GM12878 (cell line): ENCODE data around the gene GRHL1. TPM values are rescaled to one million over a fixed set of nuclear protein-coding genes. Genes with fewer than 3 reads are reported as not detected.

Experiments used
- ATAC-seq: fragments of 200-7000 bp; cut with Tn5 transposase; 3 replicates; pipeline ENCODE4 v1.9.1; 2020; ENCODE audit warnings: mild to moderate bottlenecking, moderate library complexity
- BruUV-seq: library from RNA; stranded (reverse); fragments of 400-500 nt; replicated peaks from 2 replicates; lab custom pipeline; 2021; lab: Mats Ljungman, UMichigan
- CTCF ChIA-PET: fragments of 300-600 bp; sonication (Branson Sonifier 250); formaldehyde crosslinking; extraction: SDS; loops from one replicate; lab custom pipeline; 2021; ENCODE audit warnings: inconsistent platforms; lab: Yijun Ruan, JAX
- POLR2A ChIA-PET: fragments of 350-600 bp; formaldehyde crosslinking; extraction: SDS; loops from one replicate; lab custom pipeline; 2021; ENCODE audit warnings: inconsistent platforms; lab: Charles Lee
- RAD21 ChIA-PET: fragments of 300-600 bp; sonication (Branson Sonifier 250); formaldehyde crosslinking; loops from one replicate; lab custom pipeline; 2023; ENCODE audit warnings: antibody characterized with exemption; ENCODE audit not compliant: unreplicated experiment; lab: Charles Lee
- SMC1A ChIA-PET: fragments of 300-600 bp; sonication (Branson Sonifier 250); formaldehyde crosslinking; loops from one replicate; lab custom pipeline; 2023; ENCODE audit not compliant: unreplicated experiment, uncharacterized antibody; lab: Charles Lee
- DNase-seq: peaks from one replicate; pipeline ENCODE4 v3.0.0-alpha.2; 2011; ENCODE audit warnings: low read depth, low spot score
- FAIRE-seq: peaks from 3 replicates; lab custom pipeline; 2011; peaks lifted over from hg19 to GRCh38; lab: Jason Lieb, UNC
- H2AFZ ChIP-seq: 2 replicates; pipeline ENCODE4 v1.6.0; 2011; ENCODE audit warnings: low read depth, low read length, control low read depth; ENCODE audit not compliant: control insufficient read depth
- H3K27ac ChIP-seq: 2 replicates; pipeline ENCODE4 v1.5.1; 2011; ENCODE audit warnings: control low read depth; ENCODE audit not compliant: control insufficient read depth, insufficient read depth
- H3K27me3 ChIP-seq, 2 experiments: replicated peaks in 1 of 2; 2 replicates each; pipeline versions ENCODE4 v1.6.0 to v1.6.1; 2011; ENCODE audit warnings: low read length in 1 of 2; ENCODE audit not compliant: control insufficient read depth in 2 of 2, insufficient read depth in 2 of 2
- H3K36me3 ChIP-seq, 2 experiments: 2 replicates each; pipeline ENCODE4 v1.5.1; 2011; ENCODE audit warnings: low read length in 1 of 2; ENCODE audit not compliant: control insufficient read depth in 2 of 2, insufficient read depth in 2 of 2
- H3K4me1 ChIP-seq: 2 replicates; pipeline ENCODE4 v1.6.1; 2011; ENCODE audit warnings: mild to moderate bottlenecking, low read length, moderate library complexity, mixed read lengths; ENCODE audit not compliant: control insufficient read depth, insufficient read depth
- H3K4me2 ChIP-seq: 2 replicates; pipeline ENCODE4 v1.6.0; 2011; ENCODE audit warnings: control low read depth; ENCODE audit not compliant: control insufficient read depth, insufficient read depth
- H3K4me3 ChIP-seq: fragments of 200-600 bp; sonication (generic); 2 replicates; pipeline ENCODE4 v1.5.1; 2016
- H3K79me2 ChIP-seq: 2 replicates; pipeline ENCODE4 v1.6.0; 2011; ENCODE audit warnings: low read length; ENCODE audit not compliant: control insufficient read depth, insufficient read depth
- H3K9ac ChIP-seq: 2 replicates; pipeline ENCODE4 v1.8.0; 2011; ENCODE audit warnings: low read length, control low read depth, mixed read lengths; ENCODE audit not compliant: control insufficient read depth, insufficient read depth
- H3K9me3 ChIP-seq: replicated peaks from 3 replicates; pipeline ENCODE4 v1.5.1; 2011; ENCODE audit warnings: mild to moderate bottlenecking, low read length; ENCODE audit not compliant: control insufficient read depth, insufficient read depth
- H4K20me1 ChIP-seq: 2 replicates; pipeline ENCODE4 v1.6.0; 2011; ENCODE audit not compliant: control insufficient read depth, insufficient read depth
- DPF2 ChIP-seq: fragments of 450-650 bp; IDR thresholded peaks from 2 replicates; pipeline ENCODE4 v1.6.1; 2017; ENCODE audit warnings: mild to moderate bottlenecking
- E2F4 ChIP-seq: IDR thresholded peaks from 2 replicates; pipeline ENCODE4 v1.6.1; 2012; ENCODE audit warnings: low read depth, low read length, improper control_type of control experiment
- JUNB ChIP-seq: IDR thresholded peaks from 2 replicates; pipeline ENCODE4 v1.6.1; 2016; ENCODE audit warnings: antibody characterized with exemption, mild to moderate bottlenecking
- MLLT1 ChIP-seq: fragments of 450-650 bp; IDR thresholded peaks from 2 replicates; pipeline ENCODE4 v1.6.1; 2016; ENCODE audit warnings: mild to moderate bottlenecking
- MTA2 ChIP-seq: fragments of 450-650 bp; IDR thresholded peaks from 2 replicates; pipeline ENCODE4 v1.6.1; 2016; ENCODE audit warnings: low read depth, mild to moderate bottlenecking, moderate library complexity
- NR2C1 ChIP-seq: fragments of 450-650 bp; IDR thresholded peaks from 2 replicates; pipeline ENCODE4 v1.6.1; 2017; ENCODE audit warnings: antibody characterized with exemption, mild to moderate bottlenecking, moderate library complexity
- PKNOX1 ChIP-seq: fragments of 450-650 bp; IDR thresholded peaks from 2 replicates; pipeline ENCODE4 v1.6.1; 2016; ENCODE audit warnings: mild to moderate bottlenecking
- PML ChIP-seq: IDR thresholded peaks from 2 replicates; pipeline ENCODE4 v1.6.1; 2012; ENCODE audit warnings: low read length, inconsistent platforms
- POU2F2 ChIP-seq: IDR thresholded peaks from 3 replicates; pipeline ENCODE4 v1.6.1; 2011; ENCODE audit warnings: low read depth, mild to moderate bottlenecking, low read length, borderline replicate concordance
- SPI1 ChIP-seq: IDR thresholded peaks from 2 replicates; pipeline ENCODE4 v1.6.1; 2011; ENCODE audit warnings: low read depth, mild to moderate bottlenecking, low read length, moderate library complexity, borderline replicate concordance; ENCODE audit not compliant: insufficient read depth
- TBL1XR1 ChIP-seq: IDR thresholded peaks from 2 replicates; pipeline ENCODE4 v1.6.1; 2012; ENCODE audit warnings: low read depth, low read length, improper control_type of control experiment
- WGBS: methylation state at CpG from one replicate; pipeline ENCODE4 v1.1.6; 2016; ENCODE audit warnings: low lambda C conversion rate; ENCODE audit not compliant: insufficient replicate concordance, insufficient coverage; ENCODE audit errors: missing lambda C conversion rate; 5-methylcytosine and 5-hydroxymethylcytosine counted together
- in situ Hi-C: fragments of 300-500 bp; cut with MboI; formaldehyde crosslinking; loops from 9 replicates; pipeline ENCODE4 v1.14.3; 2018; ENCODE audit warnings: mixed read lengths
- intact Hi-C: fragments of 100-400 bp; cut with micrococcal nuclease; formaldehyde crosslinking; loops from one replicate; pipeline ENCODE4 v1.14.2; 2022; ENCODE audit not compliant: unreplicated experiment
- polyA plus RNA-seq, 11 experiments: library from polyadenylated mRNA; depleted of rRNA in 4 of 11; unstranded in 6 of 11; stranded (reverse) in 5 of 11; fragments of >200 nt; fragmentation: Nextera tagmentation in 4 of 11; fragmentation: Illumina TruSeq in 1 of 11; extraction: Ambion mirVana in 4 of 11; extraction: Trizol in 1 of 11; gene quantifications; 1 replicate in 1 of 11; 2 replicates in 10 of 11; pipeline versions ENCODE4 v1.2.1 to v1.2.3, GENCODE V29; 2011 to 2016; ENCODE audit warnings: inconsistent platforms in 2 of 11, missing spikeins in 2 of 11, low read depth in 1 of 11
- total RNA-seq, 4 experiments: library from RNA; depleted of rRNA in 3 of 4; stranded (reverse); fragments of >200 nt in 3 of 4; fragmentation: Illumina TruSeq in 1 of 4; extraction: Trizol in 1 of 4; gene quantifications; 2 replicates each; pipeline versions ENCODE4 v1.2.1 to v1.2.3, GENCODE V29; 2013 to 2021
- TF ChIP-seq, protein P1 (sequence below): IDR thresholded peaks from 2 replicates; pipeline ENCODE4 v1.6.1; 2011; ENCODE audit warnings: low read depth, mild to moderate bottlenecking, low read length, moderate library complexity, borderline replicate concordance; ENCODE audit errors: extremely low read depth

GRHL1 gene
- total and polyA plus RNA-seq, 10 of the 15 experiments (the other 5 are each of a cell fraction or from before 2014, with no cell fraction given), result 0.09 to 0.81 (median 0.28) TPM; not detected in 1

DNA sequence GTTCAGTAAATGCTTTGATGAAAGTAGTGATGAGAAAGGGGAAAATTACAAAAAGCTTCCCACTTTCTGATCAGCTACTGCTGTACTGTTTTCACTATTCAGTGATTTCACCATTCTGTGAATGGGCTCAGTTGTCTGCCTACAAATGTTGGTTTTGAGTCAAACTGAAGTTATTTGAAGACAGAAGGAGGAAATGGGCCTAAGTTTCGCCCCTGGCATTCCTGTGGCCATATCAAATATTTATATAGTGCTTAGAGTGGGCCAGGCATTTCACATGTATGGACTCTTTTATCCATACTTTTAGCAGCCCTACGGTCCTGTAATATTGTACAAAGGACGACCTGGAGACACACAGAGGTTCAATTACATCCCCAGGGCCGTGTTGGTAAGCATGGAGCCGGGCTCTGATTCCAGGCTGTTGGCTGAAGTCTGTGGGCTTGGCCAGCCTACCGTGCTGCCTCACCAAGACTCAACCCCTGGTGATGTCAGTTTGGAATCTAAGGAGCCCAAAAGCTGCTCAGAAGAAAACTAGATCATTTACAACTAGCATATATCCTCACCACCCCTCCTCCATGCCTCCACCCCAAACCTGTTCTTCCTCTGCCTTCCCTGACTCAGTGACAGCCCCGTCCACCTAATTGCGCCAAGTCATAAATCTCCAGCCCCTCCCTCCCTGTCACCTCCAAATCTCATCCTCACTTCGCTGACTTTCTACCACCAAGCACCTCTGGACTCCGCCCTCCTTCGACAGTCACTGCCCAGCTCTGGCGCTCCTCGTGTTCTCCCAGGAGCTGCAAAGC lies 10.1 kb upstream of the GRHL1 start:
- peak; percentile 27; the same call in 2 of the 3 replicates for ATAC-seq
- Histone ChIP-seq H2AFZ (no peak overlapping the region), H3K4me3 (no peak overlapping the region), H3K36me3 (no peaks in the 10 kb centered on the region), H3K27ac (no peak overlapping the region), H3K9ac (no peak overlapping the region), H3K4me1 (peaks cover 6% of the 10 kb centered on the region; the same call in 1 of the 2 replicates), H3K4me2 (no peak overlapping the region), H3K27me3 (no peaks in the 10 kb centered on the region), H4K20me1 (no peaks in the 10 kb centered on the region), H3K9me3 (no peaks in the 10 kb centered on the region), H3K79me2 (no peaks in the 10 kb centered on the region)
- no peak for FAIRE-seq
- TF ChIP-seq JUNB (peak; percentile 42), SPI1 (peak; percentile 18; the same call in 1 of the 2 replicates), E2F4 (no peak)
- ChIA-PET RAD21 (no interaction called here), POLR2A (no interaction called here), SMC1A (no interaction called here), CTCF (interaction anchor here (0.7 kb wide), 1 partner anchor 339 kb away, joined by 3 read pairs; no protein-coding TSS in a partner anchor)
- 54% methylated on average over 13 of the region's 13 CpGs for WGBS
- no peak for DNase-seq
- no TSS peak for BruUV-seq
- intact Hi-C loops, result no loop called here
- in situ Hi-C loops, result no loop called here

GRCh38 chr2:9941996-9942390 lies 9.5 kb upstream of the GRHL1 start:
- H4K20me1 ChIP-seq, result no peaks in the 10 kb centered on the region
- no peak overlapping the region for H3K27ac ChIP-seq
- H3K36me3 ChIP-seq, result no peaks in the 10 kb centered on the region
- in situ Hi-C loops, result no loop called here
- H3K9me3 ChIP-seq, result no peaks in the 10 kb centered on the region
- POLR2A ChIA-PET, result interaction anchor here (0.6 kb wide), 1 partner anchor 19 kb away, joined by 3 read pairs; no protein-coding TSS in a partner anchor
- no peak overlapping the region for H3K4me3 ChIP-seq
- H3K79me2 ChIP-seq, result no peaks in the 10 kb centered on the region
- BruUV-seq, result no TSS peak
- SMC1A ChIA-PET, result interaction anchor here (1.4 kb wide), 1 partner anchor 8 kb away, joined by 4 read pairs; no protein-coding TSS in a partner anchor
- WGBS, result 79% methylated on average over 6 of the region's 6 CpGs
- peaks cover 6% of the 10 kb centered on the region; the same call in 1 of the 2 replicates for H3K4me1 ChIP-seq
- H3K27me3 ChIP-seq, result no peaks in the 10 kb centered on the region
- no peak for ATAC-seq
- intact Hi-C loops, result no loop called here
- no peak for FAIRE-seq
- RAD21 ChIA-PET, result no interaction called here
- no peak overlapping the region for H2AFZ ChIP-seq
- CTCF ChIA-PET, result interaction anchor here (0.6 to 2.2 kb wide), 2 partner anchors 43 to 407 kb away, joined by 4 to 11 read pairs; no protein-coding TSS in a partner anchor
- DNase-seq, result no peak
- no peak overlapping the region for H3K4me2 ChIP-seq
- H3K9ac ChIP-seq, result no peak overlapping the region
- no peak for TF ChIP-seq TBL1XR1
- no peak for TF ChIP-seq MLLT1
- TF ChIP-seq MTA2, result no peak
- TF ChIP-seq, protein P1, sequence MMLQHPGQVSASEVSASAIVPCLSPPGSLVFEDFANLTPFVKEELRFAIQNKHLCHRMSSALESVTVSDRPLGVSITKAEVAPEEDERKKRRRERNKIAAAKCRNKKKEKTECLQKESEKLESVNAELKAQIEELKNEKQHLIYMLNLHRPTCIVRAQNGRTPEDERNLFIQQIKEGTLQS, result no peak
- no peak for TF ChIP-seq NR2C1
- no peak for TF ChIP-seq JUNB
- no peak for TF ChIP-seq DPF2
- no peak for TF ChIP-seq POU2F2
- no peak for TF ChIP-seq PML
- no peak for TF ChIP-seq PKNOX1
